B cell (primary cell): Measurements from ENCODE around the gene CARMIL1. TPM values are rescaled to one million over a fixed set of nuclear protein-coding genes. Genes with fewer than 3 reads are reported as not detected.

Experiments used
- ATAC-seq: fragments of 200-7000 bp; cut with Tn5 transposase; one replicate; pipeline ENCODE4 v1.10.0; 2021; ENCODE audit warnings: low read depth, mild to moderate bottlenecking, moderate number of reproducible peaks, moderate library complexity
- CTCF ChIA-PET: fragments of 350-600 bp; sonication (Branson Sonifier 250); formaldehyde crosslinking; loops from one replicate; lab custom pipeline; 2021; ENCODE audit warnings: antibody characterized with exemption, inconsistent platforms; lab: Charles Lee
- POLR2A ChIA-PET: fragments of 350-600 bp; sonication (Branson Sonifier 250); formaldehyde crosslinking; loops from one replicate; lab custom pipeline; 2021; ENCODE audit warnings: antibody characterized with exemption; lab: Charles Lee
- DNase-seq: peaks from one replicate; pipeline ENCODE4 v3.0.0; 2013
- H2AFZ ChIP-seq: 2 replicates; pipeline ENCODE4 v1.6.1; 2012; ENCODE audit warnings: mild to moderate bottlenecking, low read depth, low read length; ENCODE audit not compliant: insufficient read depth, poor library complexity, severe bottlenecking
- H3K27ac ChIP-seq, 2 donors: 1 replicate in 1 of 2; 2 replicates in 1 of 2; pipeline ENCODE4 v1.5.1; 2012 to 2013; ENCODE audit warnings: low read length in 2 of 2, mild to moderate bottlenecking in 2 of 2, moderate library complexity in 1 of 2
- H3K27me3 ChIP-seq, 4 experiments: fragments of 200-600 bp in 1 of 4; sonication (generic) in 1 of 4; replicated peaks in 1 of 4; 1 replicate in 2 of 4; 2 replicates in 2 of 4; pipeline versions ENCODE4 v1.6.1 to v1.7.0; 2013 to 2016; ENCODE audit warnings: low read length in 3 of 4, mild to moderate bottlenecking in 2 of 4, mixed read lengths in 1 of 4, moderate library complexity in 1 of 4; ENCODE audit not compliant: insufficient read depth in 4 of 4, control insufficient read depth in 3 of 4; ENCODE audit errors: control extremely low read depth in 1 of 4
- H3K36me3 ChIP-seq, 2 experiments: replicated peaks in 1 of 2; 1 replicate in 1 of 2; 2 replicates in 1 of 2; pipeline versions ENCODE4 v1.6.1 to v1.7.1; 2013; ENCODE audit warnings: low read length in 1 of 2; ENCODE audit not compliant: insufficient read depth in 2 of 2, control insufficient read depth in 1 of 2; ENCODE audit errors: control extremely low read depth in 1 of 2, extremely low read depth in 1 of 2
- H3K4me1 ChIP-seq, 2 donors: fragments of 200-600 bp in 1 of 2; sonication (generic) in 1 of 2; 1 replicate in 1 of 2; 2 replicates in 1 of 2; pipeline versions ENCODE4 v1.5.1 to v1.6.1; 2013 to 2017; ENCODE audit warnings: low read length in 2 of 2; ENCODE audit not compliant: control insufficient read depth in 2 of 2, insufficient read depth in 2 of 2
- H3K4me2 ChIP-seq: replicated peaks from 2 replicates; pipeline ENCODE3; 2012; ENCODE audit warnings: mild to moderate bottlenecking, low read depth, low read length; ENCODE audit not compliant: poor library complexity, severe bottlenecking
- H3K4me3 ChIP-seq, 5 experiments: fragments of 200-600 bp in 1 of 5; sonication (generic) in 1 of 5; 1 replicate in 3 of 5; 2 replicates in 2 of 5; pipeline versions ENCODE4 v1.5.1 to v1.7.0; 2011 to 2016; ENCODE audit warnings: low read length in 4 of 5, mild to moderate bottlenecking in 4 of 5, low read depth in 2 of 5, control low read depth in 1 of 5, moderate library complexity in 1 of 5; ENCODE audit not compliant: insufficient read depth in 1 of 5; ENCODE audit errors: control extremely low read depth in 1 of 5, extremely low read depth in 1 of 5
- H3K79me2 ChIP-seq: fragments of 200-600 bp; sonication (generic); one replicate; pipeline ENCODE4 v1.6.0; 2016; ENCODE audit warnings: low read length; ENCODE audit not compliant: control insufficient read depth, insufficient read depth
- H3K9ac ChIP-seq: fragments of 200-600 bp; sonication (generic); 2 replicates; pipeline ENCODE4 v1.6.1; 2017; ENCODE audit warnings: mild to moderate bottlenecking, low read length, moderate library complexity
- H3K9me3 ChIP-seq, 3 donors: one replicate each; pipeline versions ENCODE4 v1.6.1 to v1.7.1; 2013; ENCODE audit warnings: low read length in 2 of 3; ENCODE audit not compliant: control insufficient read depth in 2 of 3, insufficient read depth in 1 of 3; ENCODE audit errors: control extremely low read depth in 1 of 3
- H4K20me1 ChIP-seq: 2 replicates; pipeline ENCODE4 v1.6.0; 2012; ENCODE audit warnings: mild to moderate bottlenecking, low read length; ENCODE audit not compliant: insufficient read depth, control insufficient read depth, poor library complexity, severe bottlenecking
- H3K27ac Mint-ChIP-seq: one replicate; pipeline ENCODE4 v1.8.0; 2021; ENCODE audit warnings: mixed read lengths
- H3K27me3 Mint-ChIP-seq: one replicate; pipeline ENCODE4 v1.8.0; 2021; ENCODE audit warnings: mixed read lengths
- H3K4me1 Mint-ChIP-seq: one replicate; pipeline ENCODE4 v1.8.0; 2021; ENCODE audit warnings: mixed read lengths
- H3K4me3 Mint-ChIP-seq: one replicate; pipeline ENCODE4 v1.8.0; 2021; ENCODE audit warnings: mixed read lengths
- H3K9me3 Mint-ChIP-seq: one replicate; pipeline ENCODE4 v1.8.0; 2022; ENCODE audit warnings: mixed read lengths; ENCODE audit not compliant: insufficient read depth
- EZH2 ChIP-seq: IDR thresholded peaks from 2 replicates; pipeline ENCODE4 v1.6.1; 2012; ENCODE audit warnings: borderline replicate concordance, low read depth, mild to moderate bottlenecking, moderate library complexity, low read length; ENCODE audit not compliant: insufficient read depth, poor library complexity, severe bottlenecking
- WGBS: methylation state at CpG from one replicate; pipeline ENCODE4 v1.1.5; 2013; ENCODE audit warnings: missing lambda C conversion rate; ENCODE audit not compliant: insufficient coverage; 5-methylcytosine and 5-hydroxymethylcytosine counted together
- intact Hi-C: fragments of 100-400 bp; cut with micrococcal nuclease; formaldehyde crosslinking; loops from one replicate; pipeline ENCODE4 v1.10.0; 2022
- polyA plus RNA-seq: library from polyadenylated mRNA; depleted of rRNA; stranded (reverse); fragments of >200 nt; gene quantifications from 2 replicates; pipeline ENCODE4 v1.2.3, GENCODE V29; 2012
- total RNA-seq, 2 donors: library from RNA; stranded (reverse); fragments of 120-200 nt in 1 of 2; gene quantifications; 1 replicate in 1 of 2; 2 replicates in 1 of 2; pipeline versions ENCODE4 v1.2.3 to v1.2.4, GENCODE V29; 2013 to 2022
- TF ChIP-seq, protein P1 (sequence below): fragments of 200-600 bp; IDR thresholded peaks from one replicate; pipeline ENCODE4 v1.8.0; 2022; ENCODE audit warnings: antibody characterized with exemption, mild to moderate bottlenecking

CARMIL1 gene
- total and polyA plus RNA-seq, 2 donors (not counting 1 experiment from before 2014, with no cell fraction given), result 7.5 to 11.0 TPM

DNA sequence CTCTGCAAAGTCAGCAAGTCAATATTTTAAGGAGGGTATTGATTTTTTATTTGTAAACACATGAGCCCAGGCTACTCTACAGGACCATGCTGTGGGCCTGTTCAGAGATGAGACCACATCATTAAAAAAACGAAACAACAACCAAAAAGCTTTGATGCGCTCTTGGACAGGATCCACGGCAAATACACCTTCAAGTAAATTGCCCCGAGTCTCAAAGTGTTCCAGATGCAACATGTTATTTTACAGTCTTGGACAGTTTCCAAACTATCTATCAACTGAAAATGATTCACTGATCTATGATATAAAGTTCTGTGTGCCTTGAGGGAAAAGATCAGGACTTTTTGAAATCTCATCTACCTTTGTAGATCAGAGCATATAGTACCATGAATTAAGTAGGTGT lies 25.8 kb upstream of the CARMIL1 start:
- Histone ChIP-seq H3K9ac (no peak overlapping the region), H3K9me3 (no peaks in the 10 kb centered on the region), H4K20me1 (no peaks in the 10 kb centered on the region), H3K36me3 (no peaks in the 10 kb centered on the region), H3K27ac (no peak overlapping the region), H3K27me3 (peaks cover 0 to 3% (median 1%) of the 10 kb centered on the region in 4 experiments), H3K4me3 (no peak overlapping the region), H3K4me1 (no peaks in the 10 kb centered on the region), H2AFZ (no peak overlapping the region), H3K4me2 (no peak overlapping the region), H3K79me2 (no peaks in the 10 kb centered on the region)
- Mint-ChIP-seq H3K4me3 (no peak overlapping the region), H3K27ac (no peak overlapping the region), H3K9me3 (no peaks in the 10 kb centered on the region), H3K4me1 (no peaks in the 10 kb centered on the region), H3K27me3 (peaks cover 28% of the 10 kb centered on the region)
- TF ChIP-seq, protein P1, sequence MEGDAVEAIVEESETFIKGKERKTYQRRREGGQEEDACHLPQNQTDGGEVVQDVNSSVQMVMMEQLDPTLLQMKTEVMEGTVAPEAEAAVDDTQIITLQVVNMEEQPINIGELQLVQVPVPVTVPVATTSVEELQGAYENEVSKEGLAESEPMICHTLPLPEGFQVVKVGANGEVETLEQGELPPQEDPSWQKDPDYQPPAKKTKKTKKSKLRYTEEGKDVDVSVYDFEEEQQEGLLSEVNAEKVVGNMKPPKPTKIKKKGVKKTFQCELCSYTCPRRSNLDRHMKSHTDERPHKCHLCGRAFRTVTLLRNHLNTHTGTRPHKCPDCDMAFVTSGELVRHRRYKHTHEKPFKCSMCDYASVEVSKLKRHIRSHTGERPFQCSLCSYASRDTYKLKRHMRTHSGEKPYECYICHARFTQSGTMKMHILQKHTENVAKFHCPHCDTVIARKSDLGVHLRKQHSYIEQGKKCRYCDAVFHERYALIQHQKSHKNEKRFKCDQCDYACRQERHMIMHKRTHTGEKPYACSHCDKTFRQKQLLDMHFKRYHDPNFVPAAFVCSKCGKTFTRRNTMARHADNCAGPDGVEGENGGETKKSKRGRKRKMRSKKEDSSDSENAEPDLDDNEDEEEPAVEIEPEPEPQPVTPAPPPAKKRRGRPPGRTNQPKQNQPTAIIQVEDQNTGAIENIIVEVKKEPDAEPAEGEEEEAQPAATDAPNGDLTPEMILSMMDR, result no peak
- no peak for TF ChIP-seq EZH2
- ChIA-PET CTCF (interaction anchor here (1.9 to 2.4 kb wide), 2 partner anchors 12 to 238 kb away, joined by 5 to 11 read pairs; no protein-coding TSS in a partner anchor), POLR2A (no interaction called here)
- WGBS, result 100% methylated on average over 3 of the region's 4 CpGs
- ATAC-seq, result no peak
- intact Hi-C loops, result no loop called here
- DNase-seq, result no peak

GRCh38 chr6:25254671-25255070 lies 24.5 kb upstream of the CARMIL1 start:
- Histone ChIP-seq H3K27ac (no peak overlapping the region), H2AFZ (no peak overlapping the region), H3K79me2 (no peaks in the 10 kb centered on the region), H3K36me3 (no peaks in the 10 kb centered on the region), H3K9ac (no peak overlapping the region), H3K9me3 (no peaks in the 10 kb centered on the region), H3K27me3 (peaks cover 0 to 3% (median 1%) of the 10 kb centered on the region in 4 experiments), H4K20me1 (no peaks in the 10 kb centered on the region), H3K4me2 (no peak overlapping the region), H3K4me1 (no peaks in the 10 kb centered on the region), H3K4me3 (no peak overlapping the region)
- H3K9me3 Mint-ChIP-seq, result no peaks in the 10 kb centered on the region
- no peak for TF ChIP-seq EZH2
- TF ChIP-seq, protein P1, result no peak
- no peak for ATAC-seq
- WGBS, result 96% methylated on average over 4 of the region's 7 CpGs
- H3K4me1 Mint-ChIP-seq, result no peaks in the 10 kb centered on the region
- intact Hi-C loops, result no loop called here
- ChIA-PET POLR2A (no interaction called here), CTCF (interaction anchor here (1.0 to 2.4 kb wide), 2 partner anchors 9 to 11 kb away, joined by 3 to 11 read pairs; no protein-coding TSS in a partner anchor)
- no peak overlapping the region for H3K27ac Mint-ChIP-seq
- no peak overlapping the region for H3K4me3 Mint-ChIP-seq
- peaks cover 28% of the 10 kb centered on the region for H3K27me3 Mint-ChIP-seq
- no peak for DNase-seq
